SIG-M5 treated with dmso at 0.1 percent for 504 hours (cell line): Measurements from ENCODE around the gene IFT172.
"Not testable (repeated sequence)": the region's sequence is repeated elsewhere in the genome, so short reads cannot be mapped to it uniquely, and the experiment has no call there.

Experiments used
- DNase-seq: peaks from one replicate; lab custom pipeline; 2025; ENCODE audit not compliant: unreplicated experiment; lab: John Stamatoyannopoulos, UW

IFT172 gene

GRCh38 chr2:27428213-27428977 is 61.1 kb downstream of the IFT172 start, which contains the start of gene NRBP1:
TSS of gene NRBP1 (plus strand) at chr2:27428631. CDS start at chr2:27433274, 4,643 bp downstream.
- DNase-seq, result peak; percentile 92

- no peak for DNase-seq
These were observed 61.7 kb downstream of the IFT172 start for GRCh38 chr2:27427863-27428212.

- not testable (repeated sequence) for DNase-seq
These were observed 64.5 kb downstream of the IFT172 start for GRCh38 chr2:27425039-27425438.

- DNase-seq, result no peak
These were observed 66.6 kb downstream of the IFT172 start for GRCh38 chr2:27422958-27423357.

- DNase-seq, result peak; percentile 27
These were observed 67.8 kb downstream of the IFT172 start for GRCh38 chr2:27421660-27422250.

GRCh38 chr2:27420996-27421395 is 68.5 kb downstream of the IFT172 start:
- DNase-seq, result no peak

- no peak for DNase-seq
These were observed 73.4 kb downstream of the IFT172 start for GRCh38 chr2:27416151-27416550.

- DNase-seq, result no peak
These were observed 77.0 kb downstream of the IFT172 start for GRCh38 chr2:27412419-27413152.

- DNase-seq, result peak; percentile 95
These were observed 80.0 kb downstream of the IFT172 start, which contains the start of gene PPM1G for GRCh38 chr2:27409321-27410073. TSS of gene PPM1G (minus strand) at chr2:27409591. CDS start at chr2:27409422, 169 bp downstream.

GRCh38 chr2:27408601-27409320 is 80.8 kb downstream of the IFT172 start:
- peak; percentile 46 for DNase-seq

GRCh38 chr2:27407798-27408491 is 81.6 kb downstream of the IFT172 start:
- DNase-seq, result peak; percentile 45

- no peak for DNase-seq
These were observed 89.0 kb downstream of the IFT172 start for GRCh38 chr2:27400348-27401135.

- no peak for DNase-seq
These were observed 90.6 kb downstream of the IFT172 start for GRCh38 chr2:27398962-27399361.
